Neural cell (in vitro differentiated cells): Measurements from ENCODE around the gene RNASEL. TPM values are rescaled to one million over a fixed set of nuclear protein-coding genes. Genes with fewer than 3 reads are reported as not detected.

ENCODE experiments used
- H2AFZ ChIP-seq: fragments of 200-600, 300-800 bp; sonication (generic), shearing (Covaris generic); 2 replicates; pipeline ENCODE4 v1.6.0; 2014; ENCODE audit warnings: low read depth, mild to moderate bottlenecking, antibody characterized with exemption, low read length, moderate library complexity
- H3F3A ChIP-seq: fragments of 200-600 bp; shearing (Covaris generic); 2 replicates; pipeline ENCODE4 v1.6.1; 2016; ENCODE audit warnings: mild to moderate bottlenecking, moderate library complexity, mixed read lengths, antibody characterized with exemption, low read length; ENCODE audit not compliant: insufficient read depth, poor library complexity, severe bottlenecking
- H3K27ac ChIP-seq: fragments of 200-600, 300-800 bp; sonication (generic), shearing (Covaris generic); 2 replicates; pipeline ENCODE4 v1.5.1; 2014; ENCODE audit warnings: mild to moderate bottlenecking, low read length, moderate library complexity
- H3K27me3 ChIP-seq: fragments of 300-800, 200-600 bp; sonication (generic), shearing (Covaris generic); 2 replicates; pipeline ENCODE4 v1.6.0; 2014; ENCODE audit warnings: mild to moderate bottlenecking, low read depth, low read length, moderate library complexity; ENCODE audit not compliant: insufficient read depth
- H3K36me3 ChIP-seq: fragments of 300-800, 200-600 bp; sonication (generic), shearing (Covaris generic); 2 replicates; pipeline ENCODE4 v1.5.1; 2014; ENCODE audit warnings: mild to moderate bottlenecking, antibody characterized with exemption, low read length, moderate library complexity; ENCODE audit not compliant: insufficient read depth
- H3K4me2 ChIP-seq: fragments of 300-800, 200-600 bp; sonication (generic), shearing (Covaris generic); 2 replicates; pipeline ENCODE4 v1.6.0; 2014; ENCODE audit warnings: mild to moderate bottlenecking, low read length
- H3K4me3 ChIP-seq: fragments of 300-800, 200-600 bp; sonication (generic), shearing (Covaris generic); 2 replicates; pipeline ENCODE4 v1.5.1; 2014; ENCODE audit warnings: mild to moderate bottlenecking, low read length, moderate library complexity
- H3K79me2 ChIP-seq: fragments of 200-600 bp; shearing (Covaris generic); replicated peaks from 2 replicates; pipeline ENCODE4 v1.6.0; 2014; ENCODE audit warnings: mild to moderate bottlenecking, low read length, moderate library complexity; ENCODE audit not compliant: insufficient read depth
- H3K9ac ChIP-seq: fragments of 300-800, 200-600 bp; sonication (generic), shearing (Covaris generic); 2 replicates; pipeline ENCODE4 v1.6.1; 2016; ENCODE audit warnings: mild to moderate bottlenecking, low read length, mixed read lengths
- H3K9me2 ChIP-seq: fragments of 200-600 bp; shearing (Covaris generic); 2 replicates; pipeline ENCODE4 v1.6.1; 2016; ENCODE audit warnings: mild to moderate bottlenecking, low read length, mixed read lengths; ENCODE audit not compliant: insufficient read depth
- H3K9me3 ChIP-seq: fragments of 200-600, 300-800 bp; sonication (generic), shearing (Covaris generic); 2 replicates; pipeline ENCODE4 v1.6.1; 2016; ENCODE audit warnings: mild to moderate bottlenecking, mixed run types, low read length, moderate library complexity, mixed read lengths
- H4K20me1 ChIP-seq: fragments of 200-600 bp; shearing (Covaris generic); 2 replicates; pipeline ENCODE4 v1.6.1; 2016; ENCODE audit warnings: mild to moderate bottlenecking, mixed run types; ENCODE audit not compliant: insufficient read depth
- EP300 ChIP-seq: fragments of 450-650 bp; conservative IDR thresholded peaks from 2 replicates; pipeline ENCODE4 v1.6.1; 2014; ENCODE audit warnings: antibody characterized with exemption, mild to moderate bottlenecking, moderate library complexity; ENCODE audit not compliant: poor library complexity, severe bottlenecking
- EZH2 ChIP-seq: fragments of 200-600, 300-800 bp; shearing (Covaris generic), sonication (generic); IDR thresholded peaks from 2 replicates; pipeline ENCODE4 v1.6.1; 2014; ENCODE audit warnings: antibody characterized with exemption, low read length, borderline replicate concordance, mild to moderate bottlenecking; ENCODE audit not compliant: insufficient read depth, poor library complexity, severe bottlenecking
- MXI1 ChIP-seq: fragments of 450-650 bp; conservative IDR thresholded peaks from 2 replicates; pipeline ENCODE4 v1.6.1; 2014; ENCODE audit warnings: antibody characterized with exemption, mild to moderate bottlenecking; ENCODE audit not compliant: poor library complexity, severe bottlenecking
- POLR2AphosphoS5 ChIP-seq: IDR thresholded peaks from 2 replicates; pipeline ENCODE4 v1.6.1; 2012
- RAD21 ChIP-seq: fragments of 450-650 bp; conservative IDR thresholded peaks from 2 replicates; pipeline ENCODE4 v1.6.1; 2014; ENCODE audit warnings: antibody characterized with exemption, mild to moderate bottlenecking, moderate library complexity
- SMC3 ChIP-seq: fragments of 450-650 bp; conservative IDR thresholded peaks from 2 replicates; pipeline ENCODE4 v1.6.1; 2014; ENCODE audit warnings: antibody characterized with exemption, mild to moderate bottlenecking, moderate library complexity; ENCODE audit not compliant: poor library complexity
- TAF1 ChIP-seq: IDR thresholded peaks from 2 replicates; pipeline ENCODE4 v1.6.1; 2012; ENCODE audit warnings: low read depth
- polyA plus RNA-seq: library from polyadenylated mRNA; depleted of rRNA; stranded (reverse); fragments of >200 nt; gene quantifications from 2 replicates; pipeline ENCODE4 v1.2.3, GENCODE V29; 2014
- TF ChIP-seq, protein P1 (sequence below): fragments of 450-650 bp; IDR thresholded peaks from 2 replicates; pipeline ENCODE4 v1.5.1; 2014; ENCODE audit warnings: antibody characterized with exemption, mild to moderate bottlenecking, moderate library complexity; ENCODE audit not compliant: poor library complexity, severe bottlenecking
- TF ChIP-seq, protein P2 (sequence below): IDR thresholded peaks from 2 replicates; pipeline ENCODE4 v1.6.1; 2012; ENCODE audit warnings: borderline replicate concordance

RNASEL gene
- polyA plus RNA-seq, 1 donor from 2014 or later = 0.47 TPM

DNA sequence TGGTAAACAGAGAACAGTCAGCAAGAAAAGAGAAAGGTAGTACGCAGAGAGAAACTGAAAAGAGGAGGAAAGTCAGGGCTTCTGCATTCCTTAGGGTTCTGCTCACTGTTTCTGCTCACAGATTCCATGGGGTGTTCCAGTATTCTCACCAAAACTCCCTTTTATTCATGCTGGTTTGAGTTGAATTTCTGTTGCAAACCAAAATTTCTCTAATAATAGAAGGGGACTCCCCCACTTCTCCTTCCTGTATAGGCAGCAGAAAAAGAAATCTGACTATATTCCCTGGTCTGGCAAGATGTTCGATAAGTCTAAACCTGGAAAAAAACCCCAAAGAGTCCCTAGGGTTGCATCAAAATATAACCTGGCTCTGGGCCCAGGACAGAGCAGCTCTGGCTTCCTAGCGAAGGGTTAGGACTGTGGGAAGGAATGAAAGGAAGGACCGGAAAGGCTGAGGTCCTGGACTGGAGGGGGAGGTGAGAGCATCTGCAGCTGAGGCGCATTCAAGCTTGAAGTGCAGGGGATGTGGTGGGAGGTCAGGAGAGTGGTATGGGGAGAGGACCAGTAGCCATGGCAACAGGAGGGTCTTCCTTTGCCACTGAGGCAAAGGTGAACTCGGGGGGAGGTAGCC lies 34.0 kb upstream of the RNASEL start:
- Histone ChIP-seq H3F3A (no peaks in the 10 kb centered on the region), H3K4me2 (no peak overlapping the region)
- TF ChIP-seq RAD21 (no peak), SMC3 (no peak), EP300 (no peak), TAF1 (no peak), EZH2 (no peak), MXI1 (no peak), POLR2AphosphoS5 (no peak)
- TF ChIP-seq, protein P1, sequence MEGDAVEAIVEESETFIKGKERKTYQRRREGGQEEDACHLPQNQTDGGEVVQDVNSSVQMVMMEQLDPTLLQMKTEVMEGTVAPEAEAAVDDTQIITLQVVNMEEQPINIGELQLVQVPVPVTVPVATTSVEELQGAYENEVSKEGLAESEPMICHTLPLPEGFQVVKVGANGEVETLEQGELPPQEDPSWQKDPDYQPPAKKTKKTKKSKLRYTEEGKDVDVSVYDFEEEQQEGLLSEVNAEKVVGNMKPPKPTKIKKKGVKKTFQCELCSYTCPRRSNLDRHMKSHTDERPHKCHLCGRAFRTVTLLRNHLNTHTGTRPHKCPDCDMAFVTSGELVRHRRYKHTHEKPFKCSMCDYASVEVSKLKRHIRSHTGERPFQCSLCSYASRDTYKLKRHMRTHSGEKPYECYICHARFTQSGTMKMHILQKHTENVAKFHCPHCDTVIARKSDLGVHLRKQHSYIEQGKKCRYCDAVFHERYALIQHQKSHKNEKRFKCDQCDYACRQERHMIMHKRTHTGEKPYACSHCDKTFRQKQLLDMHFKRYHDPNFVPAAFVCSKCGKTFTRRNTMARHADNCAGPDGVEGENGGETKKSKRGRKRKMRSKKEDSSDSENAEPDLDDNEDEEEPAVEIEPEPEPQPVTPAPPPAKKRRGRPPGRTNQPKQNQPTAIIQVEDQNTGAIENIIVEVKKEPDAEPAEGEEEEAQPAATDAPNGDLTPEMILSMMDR = no peak
- TF ChIP-seq, protein P2, sequence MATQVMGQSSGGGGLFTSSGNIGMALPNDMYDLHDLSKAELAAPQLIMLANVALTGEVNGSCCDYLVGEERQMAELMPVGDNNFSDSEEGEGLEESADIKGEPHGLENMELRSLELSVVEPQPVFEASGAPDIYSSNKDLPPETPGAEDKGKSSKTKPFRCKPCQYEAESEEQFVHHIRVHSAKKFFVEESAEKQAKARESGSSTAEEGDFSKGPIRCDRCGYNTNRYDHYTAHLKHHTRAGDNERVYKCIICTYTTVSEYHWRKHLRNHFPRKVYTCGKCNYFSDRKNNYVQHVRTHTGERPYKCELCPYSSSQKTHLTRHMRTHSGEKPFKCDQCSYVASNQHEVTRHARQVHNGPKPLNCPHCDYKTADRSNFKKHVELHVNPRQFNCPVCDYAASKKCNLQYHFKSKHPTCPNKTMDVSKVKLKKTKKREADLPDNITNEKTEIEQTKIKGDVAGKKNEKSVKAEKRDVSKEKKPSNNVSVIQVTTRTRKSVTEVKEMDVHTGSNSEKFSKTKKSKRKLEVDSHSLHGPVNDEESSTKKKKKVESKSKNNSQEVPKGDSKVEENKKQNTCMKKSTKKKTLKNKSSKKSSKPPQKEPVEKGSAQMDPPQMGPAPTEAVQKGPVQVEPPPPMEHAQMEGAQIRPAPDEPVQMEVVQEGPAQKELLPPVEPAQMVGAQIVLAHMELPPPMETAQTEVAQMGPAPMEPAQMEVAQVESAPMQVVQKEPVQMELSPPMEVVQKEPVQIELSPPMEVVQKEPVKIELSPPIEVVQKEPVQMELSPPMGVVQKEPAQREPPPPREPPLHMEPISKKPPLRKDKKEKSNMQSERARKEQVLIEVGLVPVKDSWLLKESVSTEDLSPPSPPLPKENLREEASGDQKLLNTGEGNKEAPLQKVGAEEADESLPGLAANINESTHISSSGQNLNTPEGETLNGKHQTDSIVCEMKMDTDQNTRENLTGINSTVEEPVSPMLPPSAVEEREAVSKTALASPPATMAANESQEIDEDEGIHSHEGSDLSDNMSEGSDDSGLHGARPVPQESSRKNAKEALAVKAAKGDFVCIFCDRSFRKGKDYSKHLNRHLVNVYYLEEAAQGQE = no peak

DNA sequence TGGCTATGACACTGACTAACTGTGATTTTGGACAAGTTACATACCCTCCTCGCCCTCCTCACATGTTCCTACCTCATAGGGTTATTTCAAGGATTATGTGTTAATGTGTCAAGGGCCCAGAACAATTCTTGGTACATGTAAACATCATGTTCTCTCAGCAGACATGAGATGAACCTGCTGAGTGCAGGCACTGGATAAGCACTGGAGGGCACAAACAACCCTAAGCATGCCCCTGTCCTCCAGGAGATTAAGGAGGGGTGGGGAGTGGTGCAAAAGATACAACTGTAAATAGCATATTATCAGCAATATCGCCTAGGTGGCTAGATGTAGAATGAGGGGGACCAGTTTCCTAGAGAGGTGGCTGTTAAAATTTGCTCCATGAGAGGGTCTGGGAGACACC lies 32.9 kb upstream of the RNASEL start:
- TF ChIP-seq, protein P1 = no peak
- TF ChIP-seq SMC3 = no peak
- no peak for TF ChIP-seq EZH2
- Histone ChIP-seq H3K27ac (no peak overlapping the region), H3K79me2 (no peaks in the 10 kb centered on the region), H4K20me1 (no peaks in the 10 kb centered on the region), H3K9me3 (no peaks in the 10 kb centered on the region), H3K36me3 (no peaks in the 10 kb centered on the region), H2AFZ (no peak overlapping the region), H3K4me3 (no peak overlapping the region), H3K27me3 (no peaks in the 10 kb centered on the region), H3K9ac (no peak overlapping the region), H3K4me2 (no peak overlapping the region), H3K9me2 (no peaks in the 10 kb centered on the region), H3F3A (peaks cover 6% of the 10 kb centered on the region)

More for the DNA sequence above, 34.0 kb upstream of the RNASEL start:
- Histone ChIP-seq H3K9ac (no peak overlapping the region), H2AFZ (no peak overlapping the region), H4K20me1 (no peaks in the 10 kb centered on the region), H3K4me3 (no peak overlapping the region), H3K27ac (no peak overlapping the region), H3K9me2 (no peaks in the 10 kb centered on the region), H3K36me3 (no peaks in the 10 kb centered on the region), H3K27me3 (no peaks in the 10 kb centered on the region), H3K9me3 (no peaks in the 10 kb centered on the region), H3K79me2 (no peaks in the 10 kb centered on the region)
